SHP77 treated with DMSO at 0.1 percent for 48 hours (cell line): ENCODE measurements around the gene STUM.
"Not testable (repeated sequence)": the region's sequence is repeated elsewhere in the genome, so short reads cannot be mapped to it uniquely, and the experiment has no call there.

Experiments used
- DNase-seq: peaks from one replicate; lab custom pipeline; 2025; lab: John Stamatoyannopoulos, UW

STUM gene

GRCh38 chr1:226581650-226582330, 33.2 kb downstream of the STUM start:
- no peak for DNase-seq

GRCh38 chr1:226582966-226583365, 34.4 kb downstream of the STUM start:
- no peak for DNase-seq

- DNase-seq: no peak
Observed at GRCh38 chr1:226584164-226584563, 35.6 kb downstream of the STUM start.

GRCh38 chr1:226586116-226586515, 37.6 kb downstream of the STUM start:
- no peak for DNase-seq

GRCh38 chr1:226586650-226587422, 38.3 kb downstream of the STUM start:
- DNase-seq: no peak

GRCh38 chr1:226588484-226588883, 39.9 kb downstream of the STUM start:
- DNase-seq: no peak

- DNase-seq: no peak
Observed at GRCh38 chr1:226589008-226589733, 40.6 kb downstream of the STUM start.

GRCh38 chr1:226590614-226591013, 42.0 kb downstream of the STUM start:
- DNase-seq: no peak

GRCh38 chr1:226593541-226593940, 45.0 kb downstream of the STUM start:
- no peak for DNase-seq

GRCh38 chr1:226596531-226597165, 48.1 kb downstream of the STUM start:
- DNase-seq: no peak

GRCh38 chr1:226597616-226598454, 49.3 kb downstream of the STUM start:
- DNase-seq: no peak

GRCh38 chr1:226598455-226598849, 49.9 kb downstream of the STUM start:
- DNase-seq: no peak

- not testable (repeated sequence) for DNase-seq
Observed at GRCh38 chr1:226598955-226599354, 50.4 kb downstream of the STUM start.

- no peak for DNase-seq
Observed at GRCh38 chr1:226599636-226600238, 51.2 kb downstream of the STUM start.

GRCh38 chr1:226600254-226600653, 51.7 kb downstream of the STUM start:
- DNase-seq: no peak

GRCh38 chr1:226601456-226601855, 52.9 kb downstream of the STUM start:
- no peak for DNase-seq

GRCh38 chr1:226602186-226603021, 53.8 kb downstream of the STUM start:
- DNase-seq: no peak

- no peak for DNase-seq
Observed at GRCh38 chr1:226603022-226603857, 54.7 kb downstream of the STUM start.

- DNase-seq: no peak
Observed at GRCh38 chr1:226603858-226604559, 55.4 kb downstream of the STUM start.
